ENCODE measurements around the gene KLHDC2.
"Not testable (repeated sequence)": the region's sequence is repeated elsewhere in the genome, so short reads cannot be mapped to it uniquely, and the experiment has no call there.

KLHDC2 gene

DNA sequence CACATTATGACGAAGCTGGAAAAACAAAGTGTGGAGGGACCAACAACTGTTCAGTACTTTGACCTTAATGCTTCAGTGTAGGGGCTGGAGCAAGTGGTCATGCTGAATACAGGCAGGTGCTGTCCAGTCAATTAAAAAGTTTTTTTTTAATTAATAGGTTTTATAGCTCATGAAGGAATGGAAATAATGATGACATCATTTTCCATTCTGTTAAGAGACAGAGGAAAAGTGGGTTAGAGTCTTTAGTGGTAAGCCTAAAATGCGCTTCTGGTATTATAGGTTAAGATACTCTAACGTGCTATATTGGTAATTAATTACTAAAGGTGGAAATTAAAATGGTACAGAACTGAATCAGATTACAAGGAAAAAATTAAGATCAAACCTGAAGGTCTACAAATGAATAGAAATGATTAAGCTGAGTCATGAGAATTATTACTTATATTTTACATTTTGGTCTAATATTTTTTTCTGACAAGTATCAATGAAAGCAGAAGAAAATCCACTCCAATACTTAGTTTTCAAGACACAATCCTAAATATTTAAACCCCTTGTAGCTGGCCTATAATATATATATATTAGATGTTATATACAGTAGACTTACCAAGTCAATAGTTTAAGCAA lies 15.6 kb downstream of the KLHDC2 start:
- no peak for DNase-seq

DNA sequence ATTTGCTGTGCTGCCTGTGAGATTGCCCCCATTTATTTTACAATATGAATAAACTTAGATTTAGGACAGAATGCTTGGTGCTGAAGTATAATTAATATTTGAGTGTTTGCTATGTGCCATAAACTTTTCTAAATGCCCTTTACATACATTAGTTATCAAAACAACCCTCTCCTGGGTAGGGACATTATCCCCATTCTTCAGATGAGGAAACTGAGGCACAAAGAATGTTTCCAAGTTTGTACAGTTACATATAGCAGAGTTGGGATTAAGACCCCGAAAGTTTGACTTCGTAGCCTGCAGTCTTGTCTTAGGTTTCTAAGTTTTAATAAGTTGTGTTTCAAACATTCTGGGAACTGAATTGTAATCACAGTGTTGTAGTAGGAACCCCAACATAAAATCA lies 18.4 kb downstream of the KLHDC2 start:
- no peak for DNase-seq

DNA sequence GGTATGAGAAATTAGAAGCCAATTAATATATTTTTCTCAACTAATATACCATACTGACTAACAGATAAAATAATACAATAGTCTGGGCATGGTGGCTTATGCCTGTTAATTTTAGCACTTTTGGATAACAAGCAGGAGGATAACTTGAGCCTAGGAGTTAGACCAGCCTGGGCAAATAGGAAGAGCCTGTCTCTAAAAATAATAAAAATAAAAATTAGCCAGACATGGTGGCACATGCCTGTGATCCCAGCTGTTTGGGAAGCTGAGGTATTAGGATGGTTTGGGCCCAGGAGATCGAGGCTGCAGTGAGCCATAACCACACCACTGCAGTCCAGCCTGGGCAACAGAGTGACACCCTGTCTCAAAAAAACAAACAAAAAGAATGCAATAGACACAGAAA lies 24.7 kb downstream of the KLHDC2 start:
- no peak for DNase-seq

DNA sequence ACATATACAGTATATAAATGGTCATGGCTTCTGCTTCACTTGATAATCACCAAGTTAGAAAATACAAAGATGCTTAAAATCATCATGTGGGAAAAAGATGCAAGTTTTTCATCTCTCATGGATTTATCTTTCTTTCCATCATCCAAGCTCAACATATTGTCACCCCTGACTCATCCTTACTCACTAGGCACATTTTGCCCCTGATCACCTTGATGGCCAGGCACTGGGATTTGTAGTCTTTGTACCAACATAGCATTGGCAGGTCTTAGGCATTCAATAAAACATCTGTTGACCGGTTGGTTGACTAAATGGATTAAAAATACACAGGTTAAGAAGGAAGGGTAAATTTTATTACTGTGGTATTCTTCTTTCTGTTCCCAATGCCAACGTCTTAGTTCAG lies 28.1 kb downstream of the KLHDC2 start:
- DNase-seq: no peak

DNA sequence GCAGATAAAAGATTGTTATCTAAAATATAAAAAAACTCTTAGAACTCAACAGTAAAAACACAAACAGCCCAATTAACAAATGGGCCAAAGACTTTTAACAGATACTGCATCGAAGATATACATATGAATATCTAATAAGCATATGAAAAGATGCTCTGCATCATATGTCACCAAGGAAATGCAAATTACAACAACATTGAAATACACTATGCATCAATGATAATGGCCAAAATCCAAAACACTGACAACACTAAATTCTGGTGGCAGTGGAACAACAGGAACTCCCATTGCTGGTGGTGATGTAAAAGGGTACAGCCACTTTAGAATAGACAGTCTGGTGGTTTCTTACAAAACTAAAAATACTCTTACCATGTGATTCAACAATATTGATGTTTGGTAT lies 40.8 kb downstream of the KLHDC2 start:
- no peak for DNase-seq

DNA sequence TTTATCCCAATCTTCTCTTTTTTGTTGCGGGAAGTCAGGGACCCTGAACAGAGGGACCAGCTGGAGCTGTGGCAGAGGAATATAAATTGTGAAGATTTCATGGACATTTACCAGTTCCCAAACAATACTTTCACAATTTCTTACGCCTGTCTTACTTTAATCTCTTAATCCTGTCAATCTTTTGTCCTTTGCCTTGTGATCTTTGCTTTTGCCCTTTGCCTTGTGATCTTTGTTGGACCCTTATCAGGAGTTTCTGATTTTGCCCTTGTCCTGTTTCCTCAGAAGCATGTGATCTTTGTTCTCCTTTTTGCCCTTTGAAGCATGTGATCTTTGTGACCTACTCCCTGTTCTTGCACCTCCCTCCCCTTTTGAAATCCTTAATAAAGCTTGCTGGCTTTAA lies 48.2 kb downstream of the KLHDC2 start:
- DNase-seq: not testable (repeated sequence)

DNA sequence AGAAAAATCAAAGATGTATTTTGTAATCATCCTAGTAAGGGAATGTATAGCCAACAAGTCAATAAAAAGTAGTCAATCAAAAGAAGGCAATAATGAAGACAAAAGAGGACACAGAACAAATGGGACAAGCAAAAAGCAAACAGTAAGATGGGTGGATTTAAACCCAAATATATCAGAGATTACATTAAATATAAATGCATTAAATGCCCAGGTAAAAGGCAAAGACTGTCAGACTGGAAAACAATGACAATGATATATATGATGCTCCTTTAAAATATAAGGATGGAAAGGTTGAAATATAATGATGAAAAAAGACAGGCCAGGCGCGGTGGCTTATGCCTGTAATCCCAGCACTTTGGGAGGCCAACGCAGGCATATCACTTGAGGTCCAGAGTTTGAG lies 48.9 kb downstream of the KLHDC2 start:
- DNase-seq: no peak

DNA sequence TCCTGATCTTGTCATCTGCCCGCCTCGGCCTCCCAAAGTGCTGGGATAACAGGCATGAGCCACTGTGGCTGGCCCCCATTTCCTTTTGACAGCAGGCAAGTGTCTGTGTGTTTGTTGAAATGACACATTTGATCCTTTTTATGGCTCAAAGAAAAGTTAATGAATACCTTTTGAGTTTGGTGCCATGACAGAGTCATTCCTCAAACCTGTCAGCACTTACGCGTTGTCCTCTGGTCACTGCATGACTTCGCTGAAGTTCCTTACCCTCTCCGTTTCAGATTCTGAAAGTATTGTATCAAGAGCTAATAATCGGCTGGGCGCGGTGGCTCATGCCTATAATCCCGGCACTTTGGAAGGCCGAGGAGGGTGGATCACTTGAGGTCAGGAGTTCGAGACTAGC lies 52.2 kb downstream of the KLHDC2 start:
- no peak for DNase-seq

DNA sequence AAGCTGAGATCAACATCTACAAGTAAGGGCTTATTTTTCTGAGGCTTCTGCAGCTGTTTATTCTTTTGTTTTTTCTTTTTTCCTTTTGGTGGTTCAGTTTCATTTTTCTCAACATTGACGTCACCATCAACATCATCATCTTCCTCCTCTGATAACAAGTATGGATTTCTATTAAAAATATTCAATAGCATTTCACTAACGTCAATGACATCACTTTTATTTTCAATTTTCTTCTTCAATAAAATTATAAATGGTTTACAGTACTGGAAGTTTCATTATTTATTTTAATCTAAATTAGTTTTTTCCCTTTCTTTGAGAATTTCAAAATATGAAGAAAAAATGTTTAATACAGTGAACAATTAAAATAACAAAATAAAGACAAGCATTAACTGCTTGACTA lies 60.7 kb downstream of the KLHDC2 start:
- no peak for DNase-seq

Data from midbrain (tissue), 1 donor.